GM12865 (cell line): ENCODE data around the gene CTSF.

ENCODE experiments used
- DNase-seq: peaks from one replicate; pipeline ENCODE4 v3.0.0; 2010; ENCODE audit warnings: low read depth
- H3K4me3 ChIP-seq: 2 replicates; pipeline ENCODE4 v1.5.1; 2011; ENCODE audit warnings: mild to moderate bottlenecking, low read depth, low read length, control low read depth
- CTCF ChIP-seq: IDR thresholded peaks from 2 replicates; pipeline ENCODE4 v1.5.1; 2011; ENCODE audit warnings: low read length, control low read depth, low read depth, inconsistent platforms; ENCODE audit not compliant: insufficient read depth; ENCODE audit errors: missing control alignments

The CTSF gene

DNA sequence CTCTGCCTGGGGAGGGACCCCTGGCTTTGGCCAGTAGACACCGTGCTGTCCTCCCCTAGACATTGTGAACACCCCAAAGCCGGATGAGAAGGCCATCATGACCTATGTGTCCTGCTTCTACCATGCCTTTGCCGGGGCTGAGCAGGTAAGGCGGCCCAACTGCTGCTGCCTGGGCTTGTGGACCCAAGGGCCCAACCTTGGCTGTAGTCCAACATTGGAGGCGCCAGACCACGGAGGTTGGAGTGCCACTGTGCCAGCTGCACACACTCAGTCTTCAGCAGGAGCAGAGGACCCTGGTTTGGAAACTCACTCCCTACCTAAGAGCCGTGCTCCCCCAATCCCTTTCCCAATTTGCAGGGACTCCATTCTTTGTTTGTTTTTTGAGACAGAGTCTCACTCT, 12.3 kb downstream of the CTSF start:
- no peak for TF ChIP-seq CTCF

GRCh38 chr11:66555416-66555815, 13.0 kb downstream of the CTSF start:
- TF ChIP-seq CTCF = no peak
- H3K4me3 ChIP-seq = no peak overlapping the region
- no peak for DNase-seq

More for the DNA sequence above, 12.3 kb downstream of the CTSF start:
- H3K4me3 ChIP-seq = no peak overlapping the region
- no peak for DNase-seq

DNA sequence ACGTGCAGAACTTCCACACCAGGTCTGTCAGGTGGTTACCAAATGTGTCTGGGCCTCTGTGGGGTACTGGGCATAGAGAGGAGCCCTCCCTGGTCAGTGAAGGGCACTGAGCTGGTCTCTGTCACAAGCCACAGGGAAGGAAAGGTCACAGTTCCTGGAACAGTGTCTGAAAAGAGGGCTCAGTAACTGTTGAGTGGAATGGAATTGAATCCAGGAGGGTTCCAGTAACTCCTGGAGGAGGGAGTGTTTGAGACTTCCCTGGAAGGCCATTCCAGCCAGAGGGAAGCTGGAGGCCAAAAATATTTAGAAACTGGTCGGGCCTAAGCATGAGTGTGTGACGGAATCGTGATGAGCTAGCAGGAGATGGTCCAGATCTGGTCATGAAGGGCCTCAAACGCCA, 13.8 kb downstream of the CTSF start:
- DNase-seq = no peak
- no peak overlapping the region for H3K4me3 ChIP-seq
- TF ChIP-seq CTCF = no peak

GRCh38 chr11:66550887-66551286, 17.5 kb downstream of the CTSF start:
- no peak for TF ChIP-seq CTCF
- DNase-seq = no peak
- no peak overlapping the region for H3K4me3 ChIP-seq

DNA sequence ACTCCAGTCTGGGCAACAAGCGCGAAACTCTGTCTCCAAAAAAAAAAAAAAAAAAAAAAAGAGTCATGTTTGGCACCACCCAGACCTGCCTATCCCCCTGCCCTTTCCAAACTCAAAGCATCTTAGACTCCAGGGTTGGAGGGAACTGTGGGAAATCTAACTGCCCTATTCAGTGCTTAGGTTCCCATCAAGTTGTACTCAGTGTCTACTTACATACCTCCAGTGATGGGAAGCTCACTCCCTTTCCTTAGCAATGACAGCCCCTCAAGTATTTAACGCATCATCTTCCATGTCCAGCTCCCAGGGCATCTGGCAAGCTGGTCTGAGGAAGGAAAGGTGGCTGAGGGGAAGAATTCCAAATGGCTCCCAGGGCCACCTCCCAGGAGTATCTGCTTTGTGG, 18.7 kb downstream of the CTSF start:
- no peak for DNase-seq
- H3K4me3 ChIP-seq = no peak overlapping the region
- TF ChIP-seq CTCF = no peak

GRCh38 chr11:66548774-66549630, 19.4 kb downstream of the CTSF start:
- no peak for TF ChIP-seq CTCF
- no peak for DNase-seq
- no peak overlapping the region for H3K4me3 ChIP-seq

- DNase-seq = no peak
- H3K4me3 ChIP-seq = no peak overlapping the region
- TF ChIP-seq CTCF = no peak
Measured at GRCh38 chr11:66548041-66548440, 20.4 kb downstream of the CTSF start.
